GM23338 (cell line): ENCODE measurements around the gene FOXN1.

Source experiments
- CTCF ChIP-seq, 2 experiments: fragments of 200-600 bp in 1 of 2; sonication (generic) in 1 of 2; conservative IDR thresholded peaks; 2 replicates each; pipeline versions ENCODE4 v1.5.1 to v1.6.1; 2016 to 2017; ENCODE audit warnings: antibody characterized with exemption in 2 of 2, low read depth in 2 of 2, mild to moderate bottlenecking in 2 of 2, moderate library complexity in 1 of 2
- EZH2phosphoT487 ChIP-seq: fragments of 200-600 bp; sonication (generic); IDR thresholded peaks from one replicate; pipeline ENCODE4 v1.8.1; 2018; ENCODE audit warnings: antibody characterized with exemption; ENCODE audit not compliant: unreplicated experiment
- POLR2AphosphoS5 ChIP-seq: IDR thresholded peaks from 2 replicates; pipeline ENCODE4 v1.6.1; 2016; ENCODE audit warnings: antibody characterized with exemption, low read depth

GRCh38 chr17:28570716-28571360, 64.7 kb downstream of the FOXN1 start:
- TF ChIP-seq POLR2AphosphoS5 (no peak), EZH2phosphoT487 (no peak), CTCF (conservative IDR thresholded peaks at IDR 0.05; ENCODE audit: low read depth in 2 of 2) (no peak)
